SU-DHL-6 (cell line): ENCODE measurements around the gene CCDC77.

Source experiments
- EZH2phosphoT487 ChIP-seq: fragments of 200-600 bp; sonication (generic), shearing (Covaris generic); conservative IDR thresholded peaks from 2 replicates; pipeline ENCODE4 v1.6.1; 2018; ENCODE audit warnings: mild to moderate bottlenecking, antibody characterized with exemption, low read length, moderate library complexity, mixed read lengths
- TF ChIP-seq, protein P1 (sequence below): fragments of 200-600 bp; sonication (generic); IDR thresholded peaks from one replicate; pipeline ENCODE4 v1.5.1; 2017; ENCODE audit warnings: antibody characterized with exemption, mild to moderate bottlenecking, low read length, moderate library complexity; ENCODE audit not compliant: insufficient read depth, poor library complexity, severe bottlenecking

GRCh38 chr12:388541-389141 is 12.8 kb upstream of the CCDC77 start:
- TF ChIP-seq, protein P1, sequence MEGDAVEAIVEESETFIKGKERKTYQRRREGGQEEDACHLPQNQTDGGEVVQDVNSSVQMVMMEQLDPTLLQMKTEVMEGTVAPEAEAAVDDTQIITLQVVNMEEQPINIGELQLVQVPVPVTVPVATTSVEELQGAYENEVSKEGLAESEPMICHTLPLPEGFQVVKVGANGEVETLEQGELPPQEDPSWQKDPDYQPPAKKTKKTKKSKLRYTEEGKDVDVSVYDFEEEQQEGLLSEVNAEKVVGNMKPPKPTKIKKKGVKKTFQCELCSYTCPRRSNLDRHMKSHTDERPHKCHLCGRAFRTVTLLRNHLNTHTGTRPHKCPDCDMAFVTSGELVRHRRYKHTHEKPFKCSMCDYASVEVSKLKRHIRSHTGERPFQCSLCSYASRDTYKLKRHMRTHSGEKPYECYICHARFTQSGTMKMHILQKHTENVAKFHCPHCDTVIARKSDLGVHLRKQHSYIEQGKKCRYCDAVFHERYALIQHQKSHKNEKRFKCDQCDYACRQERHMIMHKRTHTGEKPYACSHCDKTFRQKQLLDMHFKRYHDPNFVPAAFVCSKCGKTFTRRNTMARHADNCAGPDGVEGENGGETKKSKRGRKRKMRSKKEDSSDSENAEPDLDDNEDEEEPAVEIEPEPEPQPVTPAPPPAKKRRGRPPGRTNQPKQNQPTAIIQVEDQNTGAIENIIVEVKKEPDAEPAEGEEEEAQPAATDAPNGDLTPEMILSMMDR = no peak
- TF ChIP-seq EZH2phosphoT487 = no peak
